Osteocyte (in vitro differentiated cells): ENCODE data around the gene TRIM22. TPM values are rescaled to one million over a fixed set of nuclear protein-coding genes. Genes with fewer than 3 reads are reported as not detected.

ENCODE experiments used
- DNase-seq: peaks from one replicate; pipeline ENCODE4 v3.0.0; 2021; ENCODE audit warnings: mixed read lengths; ENCODE audit not compliant: unreplicated experiment; ENCODE audit errors: extremely low spot score
- H3K27ac Mint-ChIP-seq: one replicate; pipeline ENCODE4 v1.8.0; 2021; ENCODE audit warnings: mild to moderate bottlenecking, mixed read lengths; ENCODE audit not compliant: unreplicated experiment
- H3K27me3 Mint-ChIP-seq: one replicate; pipeline ENCODE4 v1.8.0; 2021; ENCODE audit warnings: mixed read lengths; ENCODE audit not compliant: unreplicated experiment
- H3K36me3 Mint-ChIP-seq: one replicate; pipeline ENCODE4 v1.8.0; 2021; ENCODE audit warnings: mixed read lengths; ENCODE audit not compliant: unreplicated experiment
- H3K4me1 Mint-ChIP-seq: one replicate; pipeline ENCODE4 v1.8.0; 2021; ENCODE audit warnings: mixed read lengths; ENCODE audit not compliant: unreplicated experiment
- H3K4me3 Mint-ChIP-seq: one replicate; pipeline ENCODE4 v1.8.0; 2021; ENCODE audit warnings: mild to moderate bottlenecking, moderate library complexity, mixed read lengths; ENCODE audit not compliant: unreplicated experiment
- H3K9me3 Mint-ChIP-seq: one replicate; pipeline ENCODE4 v1.8.0; 2021; ENCODE audit warnings: mixed read lengths; ENCODE audit not compliant: unreplicated experiment
- total RNA-seq: library from RNA; stranded (reverse); gene quantifications from 2 replicates; pipeline ENCODE4 v1.2.1, GENCODE V29; 2021
- TF ChIP-seq, protein P1 (sequence below): fragments of 200-600 bp; sonication (generic); IDR thresholded peaks from 2 replicates; pipeline ENCODE4 v1.5.0; 2021; ENCODE audit warnings: antibody characterized with exemption, mild to moderate bottlenecking, moderate library complexity

The TRIM22 gene
- total RNA-seq, 1 donor from 2014 or later = 138 TPM

DNA sequence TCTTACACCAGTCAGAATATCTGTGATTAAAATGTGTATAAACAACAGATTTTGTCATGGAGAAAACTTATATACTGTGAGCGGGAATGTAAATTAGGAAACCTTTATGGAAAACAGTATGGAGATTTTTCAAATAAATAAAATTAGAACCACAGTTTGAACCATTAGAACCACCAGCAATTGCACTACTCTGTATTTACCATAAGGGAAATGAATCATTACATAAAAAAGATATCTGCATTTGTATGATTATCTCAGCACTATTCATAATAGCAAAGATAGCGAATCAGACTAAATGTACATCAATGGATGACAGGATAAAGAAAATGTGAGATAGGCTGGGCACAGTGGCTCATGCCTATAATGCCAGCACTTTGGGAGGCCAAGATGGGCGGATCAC lies 57.0 kb downstream of the TRIM22 start:
- H3K4me3 Mint-ChIP-seq = no peak overlapping the region
- no peak for DNase-seq
- H3K27ac Mint-ChIP-seq = no peak overlapping the region
- H3K9me3 Mint-ChIP-seq = peaks cover 6% of the 10 kb centered on the region
- H3K36me3 Mint-ChIP-seq = peaks cover 2% of the 10 kb centered on the region
- TF ChIP-seq, protein P1, sequence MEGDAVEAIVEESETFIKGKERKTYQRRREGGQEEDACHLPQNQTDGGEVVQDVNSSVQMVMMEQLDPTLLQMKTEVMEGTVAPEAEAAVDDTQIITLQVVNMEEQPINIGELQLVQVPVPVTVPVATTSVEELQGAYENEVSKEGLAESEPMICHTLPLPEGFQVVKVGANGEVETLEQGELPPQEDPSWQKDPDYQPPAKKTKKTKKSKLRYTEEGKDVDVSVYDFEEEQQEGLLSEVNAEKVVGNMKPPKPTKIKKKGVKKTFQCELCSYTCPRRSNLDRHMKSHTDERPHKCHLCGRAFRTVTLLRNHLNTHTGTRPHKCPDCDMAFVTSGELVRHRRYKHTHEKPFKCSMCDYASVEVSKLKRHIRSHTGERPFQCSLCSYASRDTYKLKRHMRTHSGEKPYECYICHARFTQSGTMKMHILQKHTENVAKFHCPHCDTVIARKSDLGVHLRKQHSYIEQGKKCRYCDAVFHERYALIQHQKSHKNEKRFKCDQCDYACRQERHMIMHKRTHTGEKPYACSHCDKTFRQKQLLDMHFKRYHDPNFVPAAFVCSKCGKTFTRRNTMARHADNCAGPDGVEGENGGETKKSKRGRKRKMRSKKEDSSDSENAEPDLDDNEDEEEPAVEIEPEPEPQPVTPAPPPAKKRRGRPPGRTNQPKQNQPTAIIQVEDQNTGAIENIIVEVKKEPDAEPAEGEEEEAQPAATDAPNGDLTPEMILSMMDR = no peak
- H3K4me1 Mint-ChIP-seq = no peaks in the 10 kb centered on the region
- peaks cover 47% of the 10 kb centered on the region for H3K27me3 Mint-ChIP-seq

GRCh38 chr11:5749836-5750235 lies 60.2 kb downstream of the TRIM22 start:
- DNase-seq = no peak
- no peaks in the 10 kb centered on the region for H3K9me3 Mint-ChIP-seq
- TF ChIP-seq, protein P1 = no peak
- no peaks in the 10 kb centered on the region for H3K4me1 Mint-ChIP-seq
- peaks cover 30% of the 10 kb centered on the region for H3K27me3 Mint-ChIP-seq
- H3K4me3 Mint-ChIP-seq = no peak overlapping the region
- no peaks in the 10 kb centered on the region for H3K36me3 Mint-ChIP-seq
- no peak overlapping the region for H3K27ac Mint-ChIP-seq

- H3K9me3 Mint-ChIP-seq = no peaks in the 10 kb centered on the region
- H3K36me3 Mint-ChIP-seq = no peaks in the 10 kb centered on the region
- no peak within 1 kb of the TSS for H3K27ac Mint-ChIP-seq
- no peaks in the 10 kb centered on the region for H3K4me1 Mint-ChIP-seq
- TF ChIP-seq, protein P1 = no peak
- peaks cover 46% of the 10 kb centered on the region for H3K27me3 Mint-ChIP-seq
- H3K4me3 Mint-ChIP-seq = no peak within 1 kb of the TSS
- DNase-seq = no peak
Measured at GRCh38 chr11:5753943-5754342, 64.4 kb downstream of the TRIM22 start, which contains the start of gene OR52N4. Gene OR52N4 (plus strand): TSS chr11:5754243. CDS start chr11:5754741, 498 bp downstream.

Other genes starting within 250 kb of the TRIM22 start
- gene OR51I1, start 248.3 kb upstream of the TRIM22 start, total RNA-seq = not detected in 2 replicates
- gene OR51I2, start 240.5 kb upstream of the TRIM22 start, total RNA-seq = not detected in 2 replicates
- not detected in 2 replicates for gene OR52D1, start 201.1 kb upstream of the TRIM22 start, total RNA-seq
- not detected in 2 replicates for gene UBQLN3, start 179.8 kb upstream of the TRIM22 start, total RNA-seq
- gene UBQLNL, start 173.1 kb upstream of the TRIM22 start, total RNA-seq = 0.32 and 0.39 TPM in 2 replicates
- gene OR52H1, start 141.2 kb upstream of the TRIM22 start, total RNA-seq = not detected in 2 replicates
- not detected in 2 replicates for gene OR52B6, start 108.9 kb upstream of the TRIM22 start, total RNA-seq
- 1.9 TPM in 2 replicates for gene TRIM6, start 93.2 kb upstream of the TRIM22 start, total RNA-seq
- 4.6 and 5.6 TPM in 2 replicates for gene TRIM34, start 64.8 kb upstream of the TRIM22 start, total RNA-seq
- 41.7 and 47.3 TPM in 2 replicates for gene TRIM5, start 4.7 kb upstream of the TRIM22 start, total RNA-seq
- not detected in 2 replicates for gene OR56B1, start 46.7 kb downstream of the TRIM22 start, total RNA-seq
- gene OR52N4, start 64.5 kb downstream of the TRIM22 start, total RNA-seq = not detected in 2 replicates
- not detected in 2 replicates for gene OR52N5, start 93.6 kb downstream of the TRIM22 start, total RNA-seq
- gene OR52N1, start 101.5 kb downstream of the TRIM22 start, total RNA-seq = not detected in 2 replicates
- gene OR52N2, start 119.1 kb downstream of the TRIM22 start, total RNA-seq = not detected in 2 replicates
- not detected in 2 replicates for gene OR52E6, start 152.1 kb downstream of the TRIM22 start, total RNA-seq
- gene OR52E8, start 167.9 kb downstream of the TRIM22 start, total RNA-seq = not detected in 2 replicates
- gene OR52E4, start 190.8 kb downstream of the TRIM22 start, total RNA-seq = not detected in 2 replicates
- not detected in 2 replicates for gene OR52E5, start 203.4 kb downstream of the TRIM22 start, total RNA-seq